Fibroblast of skin of abdomen (primary cell): ENCODE data around the gene RAD51B.

ENCODE experiments used
- DNase-seq: peaks from one replicate; pipeline ENCODE4 v3.0.0-alpha.2; 2013

The RAD51B gene

DNA sequence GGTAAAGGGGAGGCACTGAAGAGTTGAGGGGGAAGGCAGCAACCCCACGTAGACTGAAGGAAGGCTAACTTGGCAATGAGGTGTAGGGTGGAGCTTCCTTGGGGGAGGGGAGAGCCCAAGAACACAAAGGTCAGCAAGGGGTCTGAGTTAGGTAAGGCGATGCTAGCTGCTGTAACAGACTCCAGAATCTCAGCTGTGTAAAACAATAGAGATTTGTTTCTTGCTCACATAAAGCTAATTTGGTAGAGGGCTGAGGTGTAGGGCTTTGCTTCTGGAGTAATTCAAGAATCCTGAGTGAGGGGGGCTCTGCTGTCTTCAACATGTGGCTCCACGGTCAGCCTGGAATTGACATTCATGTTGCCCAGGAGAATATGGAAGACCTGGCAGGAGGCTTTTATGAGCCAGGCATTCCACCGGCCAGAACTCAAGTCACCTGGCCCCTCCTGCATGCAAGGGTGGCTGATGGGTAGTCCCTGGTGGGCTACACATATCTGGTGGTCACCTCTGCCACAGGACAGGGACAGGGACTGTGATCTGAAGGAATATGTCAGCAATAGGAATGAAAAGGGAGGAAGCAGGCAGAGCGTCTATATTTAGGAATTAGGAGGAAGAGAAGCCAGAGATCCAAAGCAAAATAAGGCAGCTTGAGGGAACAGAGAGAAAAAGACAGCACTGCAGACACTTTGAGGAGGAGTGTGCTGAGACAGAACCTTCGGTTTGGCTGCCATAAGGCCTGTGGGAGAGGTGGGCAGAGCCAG, 819.6 kb downstream of the RAD51B start:
- no peak for DNase-seq

DNA sequence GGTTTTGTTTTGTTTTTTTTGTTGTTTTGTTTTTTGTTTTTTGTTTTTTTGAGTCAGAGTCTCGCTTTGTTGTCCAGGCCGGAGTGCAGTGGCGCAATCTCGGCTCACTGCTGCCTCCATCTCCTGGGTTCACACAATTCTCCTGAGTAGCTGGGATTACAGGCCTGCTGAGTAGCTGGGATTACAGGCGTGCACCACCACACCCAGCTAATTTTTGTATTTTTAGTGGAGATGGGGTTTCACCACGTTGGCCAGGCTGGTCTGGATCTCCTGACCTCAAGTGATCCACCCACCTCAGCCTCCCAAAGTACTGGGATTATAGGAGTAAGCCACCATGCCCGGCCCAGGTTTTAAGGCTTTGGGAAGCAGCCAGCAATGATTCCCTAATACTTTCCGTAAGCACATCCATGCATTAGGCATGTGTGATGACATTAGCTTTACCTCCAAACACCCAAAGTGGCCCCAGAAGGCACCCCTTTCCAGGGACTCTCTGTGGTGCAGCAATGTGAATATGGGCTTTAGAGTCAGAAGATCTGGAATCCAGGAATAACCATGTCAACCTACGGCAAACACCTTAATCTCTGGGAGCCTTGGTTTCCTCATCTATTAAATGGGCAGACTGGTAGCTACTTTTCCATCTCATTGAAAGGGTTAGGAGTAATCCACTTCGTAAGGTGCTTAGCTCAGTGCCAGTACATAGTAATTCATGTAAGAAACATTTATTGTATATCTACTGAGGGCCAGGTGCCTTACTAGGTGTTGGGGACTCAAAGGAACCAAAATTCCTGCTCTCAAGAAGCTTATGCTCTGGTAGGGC, 820.4 kb downstream of the RAD51B start:
- no peak for DNase-seq

DNA sequence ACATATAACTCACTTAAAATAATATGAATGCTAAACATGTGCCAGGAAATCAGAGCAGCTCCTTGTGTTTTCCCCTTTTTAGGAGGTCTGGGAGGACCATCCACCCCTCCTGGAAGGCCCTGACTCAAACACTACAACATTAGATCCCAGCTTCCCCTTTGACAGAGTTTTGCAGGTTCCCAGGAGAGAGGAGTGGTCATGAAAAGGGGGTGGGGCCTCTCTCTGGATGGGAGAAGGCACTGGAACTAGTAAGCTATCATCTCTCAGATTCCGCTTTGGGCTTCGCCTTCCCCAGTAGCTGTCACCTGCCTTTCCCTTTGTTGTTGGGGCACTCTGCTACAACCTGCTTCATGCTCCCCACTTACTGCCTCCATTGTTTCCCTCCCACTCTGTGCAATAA, 824.1 kb downstream of the RAD51B start:
- no peak for DNase-seq

DNA sequence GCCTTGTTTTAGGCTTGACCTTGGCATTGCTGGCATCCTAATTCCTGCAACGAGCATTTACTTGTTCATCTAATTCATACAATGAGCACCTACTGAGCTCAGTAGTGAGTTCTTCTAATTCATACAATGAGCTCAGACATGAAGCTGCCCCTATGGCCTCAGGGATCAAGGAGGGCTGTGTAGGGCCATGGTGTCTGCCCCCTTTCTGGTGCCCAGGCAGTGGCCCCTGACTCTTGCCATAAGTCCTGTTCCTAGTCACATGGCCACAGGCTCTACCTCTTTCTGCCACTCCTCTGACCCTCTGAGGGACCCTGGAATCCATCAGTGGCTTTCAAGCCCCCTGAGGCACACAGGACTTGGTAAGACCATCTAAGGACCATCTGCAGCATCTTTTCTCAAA, 824.5 kb downstream of the RAD51B start:
- no peak for DNase-seq

DNA sequence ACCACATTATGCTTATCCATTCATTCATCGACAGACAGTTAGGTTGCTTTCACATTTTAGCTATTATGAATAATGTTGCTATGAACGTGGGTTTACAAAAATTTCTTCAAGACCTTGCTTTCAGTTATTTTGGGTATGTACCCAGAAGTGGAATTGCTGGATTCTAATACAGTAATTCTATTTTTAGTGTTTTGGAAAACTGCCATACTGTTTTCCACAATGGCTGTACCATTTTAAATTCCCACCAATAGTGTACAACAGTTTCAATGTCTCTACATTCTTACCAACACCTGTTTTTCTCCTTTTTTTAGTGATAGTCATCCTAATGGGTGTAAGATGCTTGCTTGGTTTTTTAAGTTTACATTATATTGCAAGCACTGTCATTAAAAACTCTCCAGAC, 825.8 kb downstream of the RAD51B start:
- DNase-seq, result no peak

DNA sequence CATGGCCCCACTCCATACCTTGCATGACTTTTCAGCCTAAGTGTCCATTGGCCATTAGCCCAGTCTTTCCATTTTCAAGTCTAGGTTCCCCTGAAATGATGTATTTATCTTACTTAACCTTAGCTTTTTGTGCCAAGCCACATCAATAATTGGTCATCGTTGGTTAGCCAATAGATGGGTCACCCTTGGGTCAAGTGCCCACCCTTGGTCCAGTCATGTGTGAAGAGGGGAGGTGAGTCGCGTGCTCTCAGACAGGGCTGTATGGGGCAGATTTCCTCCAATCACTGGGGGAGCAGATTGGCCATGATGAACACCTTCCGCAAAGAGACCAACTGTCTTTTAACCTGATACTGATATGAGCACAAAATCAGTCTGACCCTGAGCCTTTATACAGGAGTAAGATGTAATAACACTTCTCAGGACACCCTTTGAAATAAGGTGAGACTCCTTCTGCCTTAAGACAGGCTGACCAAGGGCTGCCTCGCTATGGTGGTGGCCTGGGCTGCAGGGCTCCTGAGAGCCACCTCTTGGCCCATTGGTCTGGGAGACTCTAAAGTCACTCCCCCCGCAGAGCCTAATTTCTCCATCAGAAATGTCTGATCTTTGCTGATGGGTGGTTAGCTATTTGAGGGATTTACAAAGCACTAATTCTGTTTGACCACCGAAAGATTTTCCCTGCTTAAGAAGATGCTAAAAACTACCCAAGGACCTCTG, 830.1 kb downstream of the RAD51B start:
- no peak for DNase-seq

DNA sequence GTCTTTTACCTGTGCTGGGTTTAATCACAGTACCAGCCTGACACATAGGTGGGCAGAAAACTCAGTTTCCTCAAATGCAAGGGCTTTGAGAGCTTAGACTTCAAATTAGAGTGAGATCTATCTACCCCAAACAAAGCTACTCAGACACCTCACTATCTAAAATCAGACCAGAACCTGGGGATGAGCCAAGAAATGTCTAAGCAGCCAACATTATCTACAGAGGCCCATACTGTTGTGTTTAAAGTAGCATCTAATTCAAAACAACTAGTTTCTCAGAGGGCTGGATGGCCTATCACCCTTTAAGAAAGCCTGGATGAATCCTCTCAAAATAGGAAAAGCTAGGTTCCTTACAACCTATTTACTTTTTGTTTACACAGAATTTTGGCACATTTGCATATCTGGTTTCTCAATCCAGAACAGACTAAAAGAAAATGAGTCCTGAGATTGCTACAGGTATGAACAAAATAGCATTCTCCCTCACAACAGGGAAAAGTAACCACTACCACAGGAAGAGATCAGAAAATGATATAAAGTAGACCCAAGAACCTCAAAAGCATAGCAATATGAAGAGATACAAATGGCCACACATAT, 830.9 kb downstream of the RAD51B start:
- no peak for DNase-seq

DNA sequence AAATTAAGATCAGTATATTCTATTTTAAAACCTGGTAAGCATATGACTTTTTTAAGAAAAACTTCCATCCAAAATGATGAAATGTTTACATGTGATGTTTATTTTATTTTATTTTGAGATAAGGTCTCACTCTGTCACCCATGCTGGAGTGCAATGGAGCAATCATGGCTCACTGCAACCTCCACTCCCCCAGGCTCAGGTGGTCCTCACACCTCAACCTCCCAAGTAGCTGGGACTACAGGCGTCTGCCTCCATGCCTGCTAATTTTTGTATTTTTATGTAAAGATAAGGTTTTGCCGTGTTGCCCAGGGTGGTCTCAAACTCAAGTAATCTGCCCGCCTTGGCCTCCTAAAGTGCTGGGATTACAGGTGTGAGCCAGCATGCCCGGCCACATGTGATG, 831.5 kb downstream of the RAD51B start:
- no peak for DNase-seq

DNA sequence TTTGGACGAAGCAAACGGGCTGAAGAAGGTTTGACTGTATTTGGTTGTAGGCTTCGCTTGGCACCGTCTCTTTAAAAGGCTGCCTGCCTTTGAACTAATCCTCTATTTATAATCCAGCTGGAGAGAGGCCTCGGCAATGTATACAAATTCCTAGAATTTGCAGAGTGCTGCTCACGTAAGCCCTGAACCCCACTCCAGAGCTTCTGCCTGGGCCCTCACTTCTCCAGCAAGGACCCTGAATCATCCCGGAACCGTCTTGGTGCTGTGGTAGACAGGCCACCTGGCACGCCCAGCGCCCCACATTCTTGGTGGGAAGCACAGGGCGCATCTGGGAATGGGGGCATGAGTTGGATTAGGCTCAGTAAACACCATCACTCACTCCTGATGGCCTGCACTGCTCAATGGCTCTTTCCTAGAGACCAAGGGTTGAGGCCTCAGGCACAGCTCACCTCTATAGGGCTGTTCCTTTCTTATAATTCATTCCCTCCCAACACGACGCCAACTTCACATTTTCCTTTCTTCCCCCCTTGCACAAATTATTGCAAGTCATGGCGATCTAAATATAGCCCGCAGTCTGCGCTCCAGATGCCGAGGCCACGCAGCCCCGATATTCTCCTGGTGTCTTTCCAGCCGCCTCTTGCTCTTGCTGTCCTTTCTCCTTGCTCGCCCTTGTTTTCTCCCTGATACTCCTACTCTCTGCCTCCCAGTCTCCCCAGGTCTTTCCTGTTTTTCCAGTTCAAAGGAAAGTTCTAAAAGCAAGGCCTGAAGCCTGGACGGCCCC, 832.3 kb downstream of the RAD51B start:
- DNase-seq, result peak; percentile 83

DNA sequence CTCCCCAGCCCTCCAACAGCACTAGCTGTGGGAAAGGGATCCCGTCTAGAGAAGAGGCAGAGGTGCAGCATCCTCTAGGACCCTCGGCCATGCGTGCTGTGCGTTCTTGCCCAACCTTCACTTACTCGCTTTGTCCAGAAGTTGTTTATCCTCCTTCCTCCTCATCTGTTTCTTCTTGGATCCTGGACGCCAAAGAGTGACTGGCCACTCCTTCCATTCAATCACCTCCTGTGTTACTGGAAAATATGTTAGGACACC, 832.8 kb downstream of the RAD51B start:
- DNase-seq, result no peak

DNA sequence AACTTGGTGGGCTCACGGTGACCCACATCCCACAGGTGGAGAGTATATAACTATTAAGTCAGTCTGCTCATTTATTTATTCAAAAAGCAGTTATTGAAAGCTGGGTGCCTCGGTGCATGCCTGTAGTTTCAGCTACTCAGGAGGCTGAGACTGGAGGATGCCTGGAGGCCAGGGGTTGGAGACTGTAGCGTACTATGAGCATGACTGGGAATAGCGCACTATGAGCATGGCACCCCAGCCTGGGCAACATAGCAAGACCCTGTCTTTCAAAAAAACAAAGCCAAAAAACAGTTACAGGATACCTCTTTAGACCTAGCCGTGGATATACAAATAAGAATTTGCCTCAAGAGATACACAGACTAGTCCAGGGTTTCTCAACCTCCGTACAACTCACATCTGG, 833.5 kb downstream of the RAD51B start:
- no peak for DNase-seq

DNA sequence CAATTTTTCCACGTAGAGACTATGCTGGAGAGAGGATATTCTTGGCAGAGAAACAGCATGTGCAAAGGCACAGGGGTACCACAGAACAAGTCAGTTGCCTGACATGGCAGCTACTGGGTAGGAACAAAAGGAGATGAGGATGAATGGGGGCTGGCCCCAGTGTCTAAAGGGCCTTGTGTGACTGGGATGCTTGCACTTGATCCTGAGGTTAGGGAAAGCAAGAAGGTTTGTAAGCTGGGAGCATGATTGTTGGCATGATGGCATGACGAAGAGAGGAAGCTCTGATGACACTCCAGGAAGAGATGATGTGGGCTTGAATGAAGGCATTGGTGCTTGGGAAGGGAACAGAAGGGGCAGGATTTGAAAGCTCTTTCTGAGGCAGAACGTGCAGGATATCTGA, 834.2 kb downstream of the RAD51B start:
- DNase-seq, result no peak

DNA sequence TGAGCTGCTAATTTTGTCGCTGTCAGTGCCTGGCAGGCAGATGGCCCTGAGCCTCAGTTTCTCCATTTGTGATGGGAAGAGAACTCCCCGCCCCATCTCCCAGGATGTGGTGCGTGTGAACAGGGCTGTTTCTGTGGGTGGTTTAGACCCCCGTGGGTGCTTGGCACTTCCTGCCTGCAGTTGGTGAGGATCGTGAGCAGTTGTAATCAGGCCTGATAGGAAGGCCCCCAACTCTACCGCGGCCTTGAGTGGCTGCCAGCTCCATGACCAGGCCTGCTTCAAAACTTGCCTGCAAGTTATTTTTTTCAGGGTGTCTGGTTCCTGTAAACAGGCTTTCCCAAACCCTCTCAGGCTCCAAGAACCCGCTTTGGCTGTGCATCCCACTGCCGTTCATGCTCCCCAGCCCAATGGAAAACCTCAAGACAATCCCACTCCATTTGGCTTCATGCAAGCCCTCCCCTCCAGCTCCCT, 834.9 kb downstream of the RAD51B start:
- DNase-seq, result no peak

DNA sequence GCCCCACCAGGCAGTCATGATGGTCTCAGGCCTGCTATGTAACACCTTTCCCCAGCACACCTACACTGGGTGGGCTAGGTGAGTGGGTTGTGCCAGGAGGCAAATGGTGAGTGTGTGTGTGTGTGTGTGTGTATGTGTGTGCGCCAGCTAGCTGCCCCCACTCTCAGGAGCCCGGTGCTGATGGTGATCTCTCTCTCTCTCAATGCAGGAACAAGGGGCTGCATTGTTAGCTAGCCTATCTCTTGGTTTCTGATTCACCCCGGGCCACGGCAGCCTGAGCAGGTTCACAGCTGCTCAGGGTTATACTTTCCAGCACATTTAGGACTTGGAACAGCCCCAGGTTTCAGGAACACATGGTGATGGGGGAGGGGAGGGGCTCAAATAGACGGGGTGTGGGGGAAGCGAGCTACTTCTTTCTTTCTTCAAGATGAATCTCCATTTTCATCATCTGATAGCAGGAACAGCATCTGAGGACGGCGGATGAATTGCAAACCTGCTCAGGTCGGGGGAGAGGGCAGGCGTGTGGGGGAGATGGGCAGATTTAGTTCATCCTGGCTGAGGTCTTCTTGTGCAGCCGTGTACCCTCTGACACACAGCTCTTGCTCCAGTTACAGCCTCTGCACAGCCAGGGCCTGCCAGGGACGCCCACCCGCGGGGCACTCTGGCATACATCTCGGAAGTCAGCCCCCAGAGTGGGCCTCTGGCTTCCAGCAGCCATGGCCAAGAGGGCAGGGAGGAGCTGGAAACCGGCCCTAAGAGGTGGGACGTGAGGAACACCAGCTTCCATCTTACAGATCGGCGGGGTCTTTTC, 835.6 kb downstream of the RAD51B start:
- DNase-seq, result peak; percentile 55

DNA sequence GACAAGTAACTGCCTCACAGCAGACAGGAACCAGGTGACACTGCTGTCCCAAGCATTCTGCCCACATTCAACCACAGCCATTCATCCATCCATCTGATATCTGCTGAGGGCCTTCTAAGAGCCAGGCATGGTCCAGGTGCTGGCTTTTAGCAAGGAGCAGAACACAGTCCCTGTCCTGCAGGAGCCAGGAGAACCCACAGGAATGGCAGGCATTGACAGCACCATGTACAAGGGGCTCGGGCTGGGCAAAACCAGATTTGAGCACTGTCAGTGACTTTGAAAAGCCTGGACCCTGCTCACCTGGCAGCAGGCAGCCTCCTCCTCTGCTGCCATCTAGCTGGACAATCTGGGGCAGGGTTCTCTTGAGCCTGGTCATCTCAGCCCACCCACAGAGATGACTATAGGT, 836.3 kb downstream of the RAD51B start:
- no peak for DNase-seq

DNA sequence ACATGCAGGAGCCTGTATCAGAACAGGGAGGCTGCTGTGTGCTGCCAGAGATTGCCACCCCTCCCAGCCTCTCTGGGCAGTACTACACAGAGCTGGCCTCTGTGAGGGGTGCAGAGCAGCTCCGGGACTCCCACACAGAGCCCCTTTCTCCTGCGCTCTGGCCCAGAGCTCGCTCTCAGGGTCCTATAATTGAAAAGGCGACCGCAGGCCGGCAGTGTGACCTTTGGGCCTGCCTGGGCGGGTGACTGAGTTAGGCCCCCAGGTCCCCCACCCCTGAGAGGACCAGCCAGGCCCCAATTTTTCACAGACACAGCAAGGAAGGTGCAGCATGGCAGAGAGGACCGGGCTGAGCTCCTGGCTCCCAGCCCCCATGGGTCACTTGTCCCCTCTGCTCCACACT, 836.9 kb downstream of the RAD51B start:
- DNase-seq, result no peak

DNA sequence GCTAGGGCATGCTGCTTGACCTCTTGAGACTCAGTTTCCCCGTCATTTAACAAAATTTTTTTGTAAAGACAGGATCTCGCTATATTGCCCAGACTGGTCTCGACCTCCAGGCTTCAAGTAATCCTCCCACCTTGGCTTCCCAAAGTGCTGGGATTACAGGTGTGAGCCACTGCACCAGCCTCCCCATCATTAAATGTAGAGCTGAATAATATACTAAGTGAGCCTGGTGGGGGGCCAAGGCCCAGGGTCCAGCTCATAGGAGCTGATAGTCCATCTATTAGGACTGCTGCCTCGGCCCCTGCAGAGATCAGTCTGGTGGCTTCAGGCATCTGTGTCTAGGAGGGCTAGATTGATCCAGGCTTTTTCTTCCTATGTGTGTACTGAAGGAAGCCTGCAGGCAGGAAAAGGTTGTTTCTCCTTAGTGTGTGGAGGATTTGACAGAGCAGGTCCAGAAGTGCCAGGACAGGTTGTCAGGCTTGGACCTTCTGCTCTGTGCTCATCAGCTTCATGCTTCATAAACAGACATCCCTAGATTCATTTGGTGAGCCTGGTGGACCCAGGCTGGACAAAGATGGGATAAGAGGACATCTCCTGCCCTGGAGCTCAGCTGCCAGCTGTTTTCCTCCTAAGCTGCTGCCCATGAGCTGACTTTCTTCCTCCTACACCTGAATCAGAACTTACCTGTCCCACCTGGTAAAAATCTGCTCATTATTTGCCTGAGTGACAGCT, 837.9 kb downstream of the RAD51B start:
- no peak for DNase-seq

DNA sequence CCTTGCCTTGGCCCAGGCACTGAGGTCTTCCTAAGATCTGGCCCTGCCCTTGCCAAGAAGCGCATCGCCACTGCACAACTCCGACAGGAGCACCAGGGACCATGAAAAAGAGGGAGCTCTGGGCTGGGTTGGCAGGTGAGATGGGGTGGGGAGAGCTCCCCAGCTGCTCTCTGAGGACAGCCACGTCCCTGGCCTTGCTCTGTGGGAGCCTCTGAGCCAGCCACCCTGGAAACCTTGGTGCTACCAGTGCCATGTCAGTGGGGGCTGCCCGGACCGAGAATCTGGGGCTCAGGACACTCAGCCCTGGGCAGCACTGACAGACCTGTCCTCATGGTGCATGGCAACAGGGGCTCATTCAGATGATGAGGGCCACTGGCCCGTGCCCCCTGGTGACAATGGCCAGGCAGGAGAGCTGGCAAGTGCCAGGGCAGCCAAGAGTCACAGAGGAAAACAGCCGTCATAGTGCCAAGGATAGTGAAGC, 838.5 kb downstream of the RAD51B start:
- no peak for DNase-seq

DNA sequence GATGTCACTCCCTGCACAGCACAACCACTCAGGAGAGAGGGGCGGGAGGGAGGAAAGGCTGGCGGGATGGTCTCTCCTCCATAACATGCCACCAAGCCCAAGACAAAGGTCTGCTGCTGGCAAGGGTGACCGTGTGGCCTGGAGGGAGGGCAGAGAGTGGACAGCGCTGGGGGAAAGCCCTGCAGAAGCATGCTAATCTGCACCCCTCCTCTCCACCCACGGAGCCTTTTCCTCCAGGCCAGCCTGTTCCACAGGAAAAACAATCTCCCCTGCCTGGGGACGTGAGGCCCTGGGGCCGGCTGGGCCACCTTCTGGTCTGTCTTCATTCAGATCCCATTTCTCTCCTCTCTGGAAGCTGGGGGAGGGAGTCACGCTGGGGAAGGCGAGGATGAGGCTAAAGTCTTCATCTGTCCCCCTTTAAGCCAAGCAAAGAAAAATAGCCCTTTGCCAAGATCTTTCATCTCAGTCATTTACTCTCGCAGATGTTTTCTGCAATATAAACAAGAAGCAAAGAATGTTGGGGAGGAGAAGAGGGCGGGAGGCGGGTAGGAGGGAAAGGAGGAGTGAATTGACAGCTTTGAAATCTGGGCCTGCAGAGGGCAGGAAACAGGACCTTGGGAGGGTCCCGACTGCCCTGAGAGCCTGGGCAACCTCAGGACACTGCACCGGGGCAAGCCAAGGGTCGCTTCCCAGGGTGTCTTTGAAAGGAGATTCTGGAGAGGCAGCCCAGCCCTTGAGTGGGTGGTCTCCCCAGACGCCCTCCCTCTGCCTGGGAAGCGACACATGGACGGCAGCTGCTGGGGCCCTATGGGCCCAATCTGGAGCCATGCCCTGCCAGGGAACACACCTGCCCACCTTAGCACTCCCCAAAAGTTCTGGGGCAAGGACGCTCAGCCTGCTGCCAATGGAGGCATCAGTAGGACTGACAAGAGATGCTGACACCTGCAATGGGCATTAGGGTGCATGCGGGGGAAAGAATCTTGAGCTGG, 839.7 kb downstream of the RAD51B start:
- peak; percentile 75 for DNase-seq
